Body of pancreas (tissue), 4 donors: ENCODE data around the gene PPP1R12A. TPM values are rescaled to one million over a fixed set of nuclear protein-coding genes. Genes with fewer than 3 reads are reported as not detected.

Experiments
- ATAC-seq: fragments of 150-250 bp; one replicate; pipeline ENCODE4 v1.9.1; 2016
- DNase-seq, 4 donors: peaks; one replicate each; pipeline ENCODE4 v3.0.0-alpha.2; 2019
- H3K27ac ChIP-seq, 4 donors: fragments of 200-600 bp; sonication (generic); 1 replicate in 3 of 4; 2 replicates in 1 of 4; pipeline versions ENCODE4 v1.5.1 to v1.6.1; 2016 to 2019; ENCODE audit warnings: mild to moderate bottlenecking in 1 of 4, mixed read lengths in 1 of 4, moderate library complexity in 1 of 4
- H3K27me3 ChIP-seq, 2 donors: fragments of 200-600 bp; sonication (generic); one replicate each; pipeline ENCODE4 v1.6.0; 2016; ENCODE audit warnings: mild to moderate bottlenecking in 1 of 2
- H3K36me3 ChIP-seq, 2 donors: fragments of 200-600 bp; sonication (generic); replicated peaks in 1 of 2; 2 replicates each; pipeline ENCODE4 v1.5.1; 2016; ENCODE audit warnings: low read depth in 2 of 2; ENCODE audit not compliant: insufficient read depth in 1 of 2
- H3K4me1 ChIP-seq: fragments of 200-600 bp; sonication (generic); one replicate; pipeline ENCODE4 v1.6.0; 2016
- H3K4me3 ChIP-seq, 2 donors: fragments of 200-600 bp; sonication (generic); 1 replicate in 1 of 2; 2 replicates in 1 of 2; pipeline ENCODE4 v1.5.1; 2016 to 2019
- H3K9me3 ChIP-seq, 3 donors: fragments of 200-600 bp; sonication (generic); 1 replicate in 2 of 3; 2 replicates in 1 of 3; pipeline ENCODE4 v1.5.1; 2016
- CTCF ChIP-seq, 7 experiments: fragments of 450-650 bp in 4 of 7; fragments of 200-600 bp in 3 of 7; sonication (generic) in 3 of 7; IDR thresholded peaks; one replicate each; pipeline ENCODE4 v1.5.1; 2016 to 2019; ENCODE audit warnings: antibody characterized with exemption in 7 of 7
- POLR2A ChIP-seq, 3 donors: fragments of 450-650 bp; IDR thresholded peaks; one replicate each; pipeline ENCODE4 v1.6.1; 2016; ENCODE audit warnings: antibody characterized with exemption in 3 of 3, mild to moderate bottlenecking in 2 of 3
- WGBS, 2 donors: methylation state at CpG; one replicate each; pipeline ENCODE4 v1.1.5; 2017; 5-methylcytosine and 5-hydroxymethylcytosine counted together
- intact Hi-C: fragments of 100-400 bp; cut with DNase I; formaldehyde crosslinking; loops from one replicate; pipeline ENCODE4 v1.15.1; 2023
- total RNA-seq, 2 donors: library from RNA; depleted of rRNA; stranded (reverse); fragments of >200 nt; gene quantifications; one replicate each; pipeline ENCODE4 v1.1.0, GENCODE V29; 2016

The PPP1R12A gene
- total RNA-seq, 2 donors from 2014 or later: 45.4 to 65.6 TPM

- no peak overlapping the region for H3K27ac ChIP-seq
- peaks cover 8% of the 10 kb centered on the region for H3K4me1 ChIP-seq
- no peaks in the 10 kb centered on the region for H3K36me3 ChIP-seq
- TF ChIP-seq CTCF (IDR thresholded peaks at IDR 0.05) (no peak), POLR2A (IDR thresholded peaks at IDR 0.05) (no peak)
- no peak for ATAC-seq
- intact Hi-C loops: no loop called here
- H3K4me3 ChIP-seq: no peak overlapping the region
- H3K27me3 ChIP-seq: no peaks in the 10 kb centered on the region
- no peaks in the 10 kb centered on the region for H3K9me3 ChIP-seq
- no peak for DNase-seq
Measured at GRCh38 chr12:79908366-79908765, 26.5 kb downstream of the PPP1R12A start.

- Histone ChIP-seq H3K27me3 (no peaks in the 10 kb centered on the region), H3K9me3 (no peaks in the 10 kb centered on the region), H3K4me1 (peaks cover 14% of the 10 kb centered on the region), H3K4me3 (no peak overlapping the region), H3K27ac (no peak overlapping the region), H3K36me3 (no peaks in the 10 kb centered on the region)
- 60 to 78% methylated on average over 2 of the region's 2 CpGs for WGBS, 2 donors
- DNase-seq (no peak), ATAC-seq (no peak)
- no peak for TF ChIP-seq CTCF (IDR thresholded peaks at IDR 0.05)
- intact Hi-C loops: no loop called here
Measured at GRCh38 chr12:79901506-79901905, 33.4 kb downstream of the PPP1R12A start.

- peaks cover 14% of the 10 kb centered on the region for H3K4me1 ChIP-seq
Measured at GRCh38 chr12:79900951-79901350, 33.9 kb downstream of the PPP1R12A start.

GRCh38 chr12:79900199-79900598, 34.7 kb downstream of the PPP1R12A start:
- no peaks in the 10 kb centered on the region for H3K9me3 ChIP-seq
- H3K27me3 ChIP-seq: no peaks in the 10 kb centered on the region
- no peak overlapping the region for H3K27ac ChIP-seq
- H3K36me3 ChIP-seq: no peaks in the 10 kb centered on the region
- WGBS, 2 donors: 49 to 63% methylated on average over 2 of the region's 2 CpGs
- TF ChIP-seq POLR2A (IDR thresholded peaks at IDR 0.05) (no peak), CTCF (IDR thresholded peaks at IDR 0.05) (no peak)
- ATAC-seq (no peak), DNase-seq (no peak)
- H3K4me1 ChIP-seq: peaks cover 14% of the 10 kb centered on the region
- no peak overlapping the region for H3K4me3 ChIP-seq
- intact Hi-C loops: no loop called here

More at GRCh38 chr12:79900951-79901350, 33.9 kb downstream of the PPP1R12A start:
- no peak for ATAC-seq
- Histone ChIP-seq H3K27ac (no peak overlapping the region), H3K36me3 (no peaks in the 10 kb centered on the region), H3K27me3 (no peaks in the 10 kb centered on the region), H3K4me3 (no peak overlapping the region), H3K9me3 (no peaks in the 10 kb centered on the region)
- TF ChIP-seq CTCF (IDR thresholded peaks at IDR 0.05) (no peak), POLR2A (IDR thresholded peaks at IDR 0.05) (no peak)
- 5 to 13% methylated on average over 2 of the region's 2 CpGs for WGBS, 2 donors
- intact Hi-C loops: no loop called here
- no peak for DNase-seq

- TF ChIP-seq CTCF (IDR thresholded peaks at IDR 0.05) (no peak), POLR2A (IDR thresholded peaks at IDR 0.05) (no peak)
- H3K4me3 ChIP-seq: no peak overlapping the region
- no peak for ATAC-seq
- no peaks in the 10 kb centered on the region for H3K36me3 ChIP-seq
- peaks cover 14% of the 10 kb centered on the region for H3K4me1 ChIP-seq
- 88 to 97% methylated on average over 1 of the region's 1 CpG for whole genome bisulfite sequencing, 2 donors
- DNase-seq: no peak
- H3K27me3 ChIP-seq: no peaks in the 10 kb centered on the region
- intact Hi-C loops: no loop called here
- H3K27ac ChIP-seq: no peak overlapping the region
- H3K9me3 ChIP-seq: no peaks in the 10 kb centered on the region
Measured at GRCh38 chr12:79897617-79898016, 37.3 kb downstream of the PPP1R12A start.
